Lung (tissue), 12 donors: ENCODE data around the gene GATAD2A. TPM values are rescaled to one million over a fixed set of nuclear protein-coding genes. Genes with fewer than 3 reads are reported as not detected.

ENCODE experiments used
- ATAC-seq: fragments of 200-7000 bp; cut with Tn5 transposase; one replicate; pipeline ENCODE4 v1.9.1; 2020; ENCODE audit warnings: moderate number of reproducible peaks; ENCODE audit not compliant: insufficient read depth, low FRiP score
- DNase-seq, 3 donors: peaks; one replicate each; pipeline ENCODE4 v3.0.0-alpha.2; 2013 to 2017
- H3K27ac ChIP-seq, 2 donors: one replicate each; pipeline ENCODE4 v1.5.1; 2013; ENCODE audit warnings: mild to moderate bottlenecking in 2 of 2, moderate library complexity in 2 of 2, control low read depth in 1 of 2, inconsistent platforms in 1 of 2, low read depth in 1 of 2, low read length in 1 of 2
- H3K27me3 ChIP-seq, 3 donors: one replicate each; pipeline ENCODE4 v1.5.1; 2013; ENCODE audit warnings: low read length in 2 of 3; ENCODE audit not compliant: control insufficient read depth in 3 of 3, insufficient read depth in 3 of 3
- H3K36me3 ChIP-seq, 4 donors: one replicate each; pipeline ENCODE4 v1.5.1; 2013; ENCODE audit warnings: low read length in 4 of 4, mild to moderate bottlenecking in 1 of 4, moderate library complexity in 1 of 4; ENCODE audit not compliant: control insufficient read depth in 4 of 4, insufficient read depth in 4 of 4
- H3K4me1 ChIP-seq, 5 donors: one replicate each; pipeline ENCODE4 v1.5.1; 2013; ENCODE audit warnings: low read length in 5 of 5, mild to moderate bottlenecking in 2 of 5, moderate library complexity in 1 of 5; ENCODE audit not compliant: control insufficient read depth in 5 of 5, insufficient read depth in 5 of 5
- H3K4me3 ChIP-seq: one replicate; pipeline ENCODE4 v1.5.1; 2013; ENCODE audit warnings: mild to moderate bottlenecking, control low read depth, moderate library complexity
- H3K9ac ChIP-seq, 2 donors: one replicate each; pipeline ENCODE4 v1.5.1; 2013; ENCODE audit warnings: low read length in 2 of 2, control low read depth in 1 of 2; ENCODE audit not compliant: insufficient read depth in 1 of 2
- H3K9me3 ChIP-seq, 4 donors: one replicate each; pipeline ENCODE4 v1.5.1; 2013; ENCODE audit warnings: low read length in 3 of 4, mild to moderate bottlenecking in 1 of 4, moderate library complexity in 1 of 4; ENCODE audit not compliant: control insufficient read depth in 4 of 4, insufficient read depth in 3 of 4
- CTCF ChIP-seq: IDR thresholded peaks from 2 replicates; pipeline ENCODE4 v1.5.1; 2012; ENCODE audit warnings: mild to moderate bottlenecking; ENCODE audit errors: control extremely low read depth, extremely low read depth
- WGBS, 2 donors: extraction: QIAGEN DNeasy Blood & Tissue Kit; methylation state at CpG; one replicate each; pipeline ENCODE4 v1.1.7; 2013; 5-methylcytosine and 5-hydroxymethylcytosine counted together
- polyA plus RNA-seq, 2 donors: library from polyadenylated mRNA; stranded (reverse); fragments of 200-250 nt; gene quantifications; one replicate each; pipeline ENCODE4 v1.2.1, GENCODE V29; 2013
- total RNA-seq, 2 donors: library from RNA; depleted of rRNA in 1 of 2; stranded (reverse); fragments of >200 nt in 1 of 2; gene quantifications; one replicate each; pipeline ENCODE4 v1.2.1, GENCODE V29; 2014 to 2021
- donor health status: control.
- donor health status: control.
- donor health status: Bipolar disorder and iron deficiency.
- donor health status: healthy.
- donor health status: DM: yes; HTN: yes; CAD: no.

GATAD2A gene
- total and polyA plus RNA-seq, 4 donors, result 30.6 to 93.7 (median 37.4) TPM

GRCh38 chr19:19409205-19409604 lies 3.7 kb downstream of the GATAD2A start:
- no peak overlapping the region for H3K9ac ChIP-seq
- DNase-seq (no peak), ATAC-seq (no peak)
- no peak overlapping the region for H3K4me3 ChIP-seq
- H3K27me3 ChIP-seq, result no peaks in the 10 kb centered on the region
- no peaks in the 10 kb centered on the region for H3K9me3 ChIP-seq
- WGBS, 2 donors, result 59 to 60% methylated on average over 4 of the region's 4 CpGs
- peaks cover 11 to 33% (median 21%) of the 10 kb centered on the region in 5 donors for H3K4me1 ChIP-seq
- H3K36me3 ChIP-seq, result peaks cover 0 to 3% (median 0%) of the 10 kb centered on the region in 4 donors
- no peak for TF ChIP-seq CTCF
- no peak overlapping the region for H3K27ac ChIP-seq

GRCh38 chr19:19409631-19410030 lies 4.2 kb downstream of the GATAD2A start:
- H3K4me3 ChIP-seq, result no peak overlapping the region
- no peaks in the 10 kb centered on the region for H3K9me3 ChIP-seq
- no peak for TF ChIP-seq CTCF
- DNase-seq (no peak), ATAC-seq (no peak)
- H3K36me3 ChIP-seq, result peaks cover 0 to 3% (median 0%) of the 10 kb centered on the region in 4 donors
- H3K4me1 ChIP-seq, result peaks cover 11 to 30% (median 21%) of the 10 kb centered on the region in 5 donors
- H3K27ac ChIP-seq, result no peak overlapping the region
- H3K9ac ChIP-seq, result no peak overlapping the region
- H3K27me3 ChIP-seq, result no peaks in the 10 kb centered on the region
- 67 to 76% methylated on average over 8 of the region's 8 CpGs for WGBS, 2 donors

GRCh38 chr19:19410553-19411550 lies 5.4 kb downstream of the GATAD2A start:
- Histone ChIP-seq H3K27me3 (no peaks in the 10 kb centered on the region), H3K9ac (no peak overlapping the region), H3K36me3 (peaks cover 0 to 3% (median 0%) of the 10 kb centered on the region in 4 donors), H3K9me3 (no peaks in the 10 kb centered on the region), H3K4me1 (peaks cover 11 to 30% (median 21%) of the 10 kb centered on the region in 5 donors), H3K4me3 (no peak overlapping the region), H3K27ac (no peak overlapping the region)
- TF ChIP-seq CTCF, result no peak
- no peak for DNase-seq
- ATAC-seq, result no peak
- WGBS, 2 donors, result 76 to 83% methylated on average over 15 of the region's 15 CpGs
